HG03457 (cell line): ENCODE results near the gene LSM6.
A peak's percentile ranks its signal among the peaks of the same experiment; 100 is the strongest.

Experiments used
- ATAC-seq: cut with Tn5 transposase; IDR thresholded peaks from one replicate; pipeline ENCODE4 v1.9.1; 2021; ENCODE audit warnings: moderate number of reproducible peaks; ENCODE audit not compliant: unreplicated experiment

Gene LSM6

GRCh38 chr4:146175541-146176453, at the start of gene LSM6:
Gene LSM6, plus strand, starts transcription at chr4:146175718. Its CDS starts 7,204 bp downstream, at chr4:146182922.
- ATAC-seq: peak; percentile 93

- ATAC-seq: peak; percentile 99
Observed at GRCh38 chr4:146132445-146132844, 43.1 kb upstream of the LSM6 start.

GRCh38 chr4:146134761-146135445, 40.6 kb upstream of the LSM6 start:
- ATAC-seq: no peak

- no peak for ATAC-seq
Observed at GRCh38 chr4:146135941-146136340, 39.6 kb upstream of the LSM6 start.

DNA sequence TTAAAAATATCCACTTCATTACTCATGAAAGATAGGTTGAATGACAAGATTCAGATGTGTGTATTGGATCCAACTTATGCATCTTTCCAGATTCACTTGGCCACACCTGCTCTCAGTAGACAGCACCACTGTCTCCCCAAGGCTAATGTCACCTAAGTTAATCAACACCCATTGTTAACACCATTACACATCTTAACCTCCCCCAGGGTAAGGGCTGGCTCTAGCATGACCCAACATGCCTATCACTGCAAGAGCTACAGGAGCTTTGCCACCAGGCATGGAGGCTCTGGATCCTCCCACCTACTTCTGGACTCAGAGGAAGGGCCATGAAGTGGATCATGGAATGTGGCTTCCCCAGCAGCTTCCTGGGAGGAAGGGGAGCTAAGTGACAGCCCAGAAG, 32.8 kb upstream of the LSM6 start:
- no peak for ATAC-seq

DNA sequence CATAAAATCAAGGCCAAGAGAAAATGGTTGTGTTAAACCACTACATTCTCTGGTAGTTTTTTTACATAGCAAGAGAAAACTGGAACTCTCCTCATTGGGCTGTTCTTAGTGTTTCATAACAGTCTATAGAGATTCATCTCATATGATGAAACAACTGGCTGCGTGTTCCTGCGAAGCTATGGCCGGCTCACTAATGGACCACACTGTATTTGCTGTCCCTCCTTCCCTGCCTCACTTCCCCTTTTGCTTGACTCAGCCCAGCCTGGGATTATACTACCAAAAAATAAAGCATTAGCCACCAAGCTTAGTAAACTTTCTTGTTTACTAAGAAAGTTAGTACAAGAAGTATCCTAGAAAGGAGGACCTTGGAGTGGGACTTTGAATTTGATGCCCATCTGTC, 31.6 kb upstream of the LSM6 start:
- no peak for ATAC-seq

DNA sequence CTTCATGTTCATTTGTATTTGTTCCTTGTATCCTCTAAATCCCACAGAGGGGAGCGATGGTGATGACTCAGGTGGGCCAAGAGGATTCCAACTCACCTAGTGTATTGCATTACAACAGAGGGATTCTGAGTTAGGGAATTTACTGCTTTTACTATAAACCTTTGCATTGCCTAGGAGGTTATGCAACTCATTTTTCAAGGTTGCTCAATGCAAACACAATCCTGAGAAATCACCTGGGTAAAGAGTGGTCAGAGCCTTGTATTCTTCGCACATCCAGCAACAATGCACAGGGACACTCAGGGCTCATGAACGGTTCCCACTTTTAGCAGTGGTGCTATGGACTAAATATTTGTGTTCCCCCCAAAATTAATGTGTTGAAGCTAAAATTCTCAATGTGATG, 28.6 kb upstream of the LSM6 start:
- no peak for ATAC-seq

DNA sequence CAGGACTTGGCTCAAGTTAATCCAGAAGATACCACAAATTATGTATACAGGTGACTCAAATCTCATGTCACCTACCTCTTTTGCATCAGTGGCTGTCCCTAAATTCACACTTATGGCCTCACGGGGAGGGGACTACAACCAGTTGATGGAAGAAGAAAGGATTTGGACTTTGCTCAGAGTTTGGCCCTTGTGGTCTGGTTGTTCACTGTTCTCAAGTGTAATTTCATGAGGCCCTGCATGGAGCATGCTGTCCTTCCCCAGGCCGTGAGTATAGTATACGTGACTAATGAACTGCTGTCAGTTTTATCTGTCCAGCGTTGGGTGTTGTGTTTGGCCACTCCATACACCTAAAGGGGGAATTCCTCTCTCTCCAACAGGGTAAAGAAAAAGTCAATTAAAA, 27.5 kb upstream of the LSM6 start:
- no peak for ATAC-seq

DNA sequence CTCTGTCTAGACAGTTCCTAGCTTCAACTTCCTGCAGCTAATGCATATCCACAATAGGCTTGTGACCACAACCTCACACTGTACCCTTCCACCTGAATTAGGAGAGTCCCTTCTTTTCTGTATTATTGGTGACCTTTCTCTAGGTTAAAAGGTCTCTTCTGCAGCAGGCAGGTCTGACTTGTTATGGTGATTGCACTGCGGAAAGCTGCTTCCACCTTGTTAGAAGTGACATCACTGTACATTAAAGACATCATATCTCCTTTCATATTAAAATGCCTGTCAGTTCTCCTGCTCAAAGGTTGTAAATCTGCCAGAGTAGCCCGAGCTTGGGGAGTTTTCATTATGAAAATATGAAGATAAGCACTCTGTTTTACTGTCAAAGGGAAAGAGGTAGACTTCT, 21.5 kb upstream of the LSM6 start:
- ATAC-seq: no peak

GRCh38 chr4:146155152-146155724, 20.3 kb upstream of the LSM6 start:
- ATAC-seq: no peak

GRCh38 chr4:146158036-146158745, 17.3 kb upstream of the LSM6 start:
- ATAC-seq: no peak

GRCh38 chr4:146159384-146160058, 16.0 kb upstream of the LSM6 start:
- ATAC-seq: no peak

- no peak for ATAC-seq
Observed at GRCh38 chr4:146161243-146161642, 14.3 kb upstream of the LSM6 start.

GRCh38 chr4:146165221-146165620, 10.3 kb upstream of the LSM6 start:
- no peak for ATAC-seq

- ATAC-seq: no peak
Observed at GRCh38 chr4:146165840-146166239, 9.7 kb upstream of the LSM6 start.

DNA sequence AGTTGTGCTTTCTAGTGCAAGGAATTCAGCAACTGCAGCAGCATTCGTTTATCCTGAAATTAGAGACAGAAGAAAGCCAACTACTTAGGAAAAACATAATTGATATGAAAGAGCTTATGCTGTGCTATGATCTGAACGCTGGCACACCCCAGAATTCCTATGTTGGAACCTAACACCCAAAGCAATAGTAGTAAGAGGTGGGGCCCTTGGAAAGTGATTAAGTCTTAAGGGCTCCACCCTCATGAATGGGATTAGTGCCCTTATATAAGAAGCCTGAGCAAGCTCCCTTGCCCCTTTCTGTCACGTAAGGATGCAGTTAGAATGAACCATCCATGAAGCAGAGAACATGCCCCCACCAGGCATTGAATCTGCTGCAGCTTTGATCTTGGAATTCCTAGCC, 5.4 kb upstream of the LSM6 start:
- no peak for ATAC-seq

- ATAC-seq: no peak
Observed at GRCh38 chr4:146176891-146177290, 1.4 kb downstream of the LSM6 start.

- ATAC-seq: no peak
Observed at GRCh38 chr4:146178126-146178525, 2.6 kb downstream of the LSM6 start.

DNA sequence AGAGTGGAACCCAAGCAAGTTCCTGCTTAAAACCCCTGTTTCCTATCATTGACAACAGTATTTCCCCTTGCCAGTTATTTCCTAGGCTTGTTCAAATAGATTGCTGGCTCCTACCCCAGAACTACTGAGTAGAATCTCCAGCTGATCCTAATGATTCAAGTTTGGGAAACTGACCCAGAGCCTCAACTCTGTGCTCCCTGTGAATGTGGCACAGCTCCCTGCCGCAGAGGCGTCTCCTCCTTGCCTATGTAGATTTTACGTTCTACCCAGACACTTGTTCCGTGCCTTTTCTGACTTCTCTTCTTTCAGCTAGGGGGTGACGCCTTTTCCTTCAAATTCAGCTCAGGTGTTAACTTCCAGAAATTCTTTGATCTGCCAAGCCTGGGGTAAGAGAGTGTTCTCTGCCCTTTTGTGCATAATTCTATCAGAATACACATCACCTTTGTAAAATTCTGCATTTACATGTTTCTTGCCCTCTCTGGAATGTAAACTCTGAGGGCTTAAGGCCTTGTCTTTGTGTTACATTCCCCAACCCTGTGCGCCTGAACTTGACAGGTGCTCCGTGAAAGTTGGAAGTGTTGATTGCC, 4.4 kb downstream of the LSM6 start:
- no peak for ATAC-seq

DNA sequence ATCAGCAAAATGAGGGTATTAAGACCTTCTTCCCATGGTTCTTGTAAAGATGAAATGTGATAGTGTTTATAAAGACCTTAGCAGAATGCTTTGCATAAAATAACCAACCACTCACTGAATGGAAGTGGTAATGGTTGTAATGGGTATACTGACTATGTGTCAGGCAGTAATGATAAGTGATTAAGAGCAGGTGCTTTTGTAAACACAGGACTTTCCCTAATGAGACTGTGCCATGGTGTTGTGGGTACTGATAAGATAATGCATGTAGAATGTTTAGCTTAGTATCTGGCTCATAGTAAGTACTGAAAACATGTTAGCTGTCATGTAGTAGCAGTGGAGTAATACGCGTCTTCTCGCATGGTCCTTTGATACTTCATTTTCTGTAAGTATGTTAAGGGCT, 6.9 kb downstream of the LSM6 start:
- no peak for ATAC-seq
